Kasumi-1 (cell line): ENCODE data around the gene GABRB3.

ENCODE experiments used
- DNase-seq, 2 experiments: peaks; one replicate each; lab custom pipeline; 2025; lab: John Stamatoyannopoulos, UW

The GABRB3 gene

DNA sequence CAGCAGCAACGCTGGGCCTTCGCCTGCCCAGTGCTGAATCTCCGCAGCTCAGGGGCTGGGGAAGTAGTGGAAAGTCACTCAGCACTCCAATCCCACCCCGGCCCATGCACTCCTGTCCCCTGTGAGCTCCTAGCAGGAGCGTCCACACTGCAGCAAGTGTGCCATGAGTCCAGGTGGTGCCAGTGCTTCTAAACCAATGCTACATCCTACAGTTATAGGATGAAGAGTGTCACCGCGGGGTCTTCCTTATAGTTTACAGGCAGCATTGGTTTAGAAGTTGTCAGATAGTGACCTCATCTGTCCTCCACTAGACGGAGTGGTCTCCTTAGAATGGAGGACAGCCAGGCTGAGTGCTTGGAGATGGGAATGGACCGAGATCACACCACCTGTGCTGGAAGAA is 221.4 kb downstream of the GABRB3 start:
- DNase-seq: no peak

DNA sequence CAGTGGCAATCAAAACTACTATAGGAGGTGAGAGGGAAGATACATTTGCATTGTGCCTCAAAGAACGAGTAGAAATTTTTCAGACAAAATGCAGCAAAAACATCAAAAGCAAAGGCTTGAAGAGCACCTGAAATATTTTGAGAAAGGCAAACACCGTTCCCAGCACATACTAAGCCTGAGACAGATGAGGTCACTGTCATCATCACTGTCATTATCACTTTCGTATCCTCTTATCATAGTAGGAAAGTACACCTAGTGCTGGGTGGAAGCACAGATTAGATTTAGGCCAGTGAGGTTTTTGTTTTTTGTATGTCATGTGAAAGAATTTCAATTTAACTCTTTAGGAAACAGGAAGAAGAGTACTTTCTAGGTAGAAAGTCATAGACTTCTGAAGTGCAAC is 222.0 kb downstream of the GABRB3 start:
- DNase-seq: no peak

DNA sequence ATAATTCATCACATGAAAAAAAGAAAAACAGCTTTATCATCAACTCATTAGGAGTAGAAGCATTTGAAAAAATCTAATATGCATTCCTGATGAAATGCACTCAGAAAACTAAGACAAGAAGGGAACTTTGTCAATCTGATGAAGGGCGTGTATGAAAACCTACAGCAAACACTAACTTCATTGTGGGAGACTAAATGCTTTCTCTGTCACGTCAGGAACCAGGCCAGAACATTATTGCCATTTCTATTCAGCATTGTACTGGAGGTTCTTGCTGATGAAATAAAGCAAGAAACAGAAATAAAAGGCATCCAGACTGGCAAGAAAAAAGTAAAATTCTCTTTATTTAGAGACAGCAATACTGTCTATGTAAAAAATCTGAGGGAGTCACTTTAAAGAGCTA is 235.2 kb downstream of the GABRB3 start:
- no peak for DNase-seq

DNA sequence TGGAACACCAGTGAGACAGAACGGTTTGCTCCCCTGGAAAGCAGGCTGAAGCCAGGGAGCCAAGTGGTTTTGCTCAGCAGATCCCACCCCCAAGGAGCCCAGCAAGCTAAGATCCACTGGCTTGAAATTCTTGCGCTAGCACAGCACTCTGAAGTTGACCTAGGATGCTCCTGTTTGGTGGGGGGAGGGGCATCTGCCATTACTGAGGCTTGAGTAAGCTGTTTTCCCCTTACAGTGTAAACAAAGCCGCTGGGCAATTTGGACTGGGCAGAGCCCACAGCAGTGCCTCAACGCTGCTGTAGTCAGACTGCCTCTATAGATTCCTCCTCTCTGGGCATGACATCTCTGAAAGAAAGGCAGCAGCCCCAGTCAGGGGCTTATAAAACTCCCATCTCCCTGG is 241.4 kb downstream of the GABRB3 start:
- no peak for DNase-seq

DNA sequence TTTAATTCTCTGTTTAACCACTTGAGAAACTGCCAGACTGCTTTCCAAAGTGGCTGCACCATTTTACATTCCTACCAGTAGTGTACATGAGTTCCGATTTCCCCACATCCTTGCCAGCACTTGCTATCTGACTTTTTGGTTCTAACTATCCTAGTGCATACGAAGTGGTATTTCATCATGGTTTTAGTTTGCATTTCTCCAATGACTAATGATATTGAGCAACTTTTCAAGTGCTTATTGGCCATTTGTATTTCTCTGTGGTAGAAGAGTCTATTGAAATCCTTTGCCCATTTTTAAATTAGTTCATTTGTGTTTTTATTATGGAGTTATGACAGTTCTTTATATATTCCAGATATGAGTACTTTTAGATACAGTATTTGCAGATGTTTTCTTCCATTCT is 247.8 kb downstream of the GABRB3 start:
- no peak for DNase-seq

DNA sequence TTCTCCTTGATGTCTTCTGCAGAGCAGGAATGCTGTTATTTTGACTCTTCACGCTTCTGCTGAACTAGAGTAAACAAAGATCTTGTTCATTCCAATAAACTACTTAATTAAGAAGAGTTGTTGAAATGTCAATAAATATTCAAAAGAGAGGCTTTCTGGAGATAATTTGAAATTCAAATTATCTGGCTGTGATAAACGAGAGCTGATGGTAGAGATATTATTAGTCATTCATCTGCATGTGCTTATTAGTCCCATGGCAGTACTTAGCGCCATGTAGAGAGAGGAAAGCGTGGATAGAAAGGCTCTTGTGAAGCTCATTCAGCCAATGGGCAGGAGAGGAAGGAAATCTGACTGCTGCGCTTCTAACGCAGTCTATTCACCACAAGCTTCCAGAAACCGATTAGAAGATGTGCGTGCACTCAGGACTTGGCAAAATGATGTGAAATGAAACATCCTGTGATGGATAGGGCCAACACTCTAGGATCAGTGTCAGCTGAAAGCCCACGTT is 251.1 kb downstream of the GABRB3 start:
- no peak for DNase-seq

DNA sequence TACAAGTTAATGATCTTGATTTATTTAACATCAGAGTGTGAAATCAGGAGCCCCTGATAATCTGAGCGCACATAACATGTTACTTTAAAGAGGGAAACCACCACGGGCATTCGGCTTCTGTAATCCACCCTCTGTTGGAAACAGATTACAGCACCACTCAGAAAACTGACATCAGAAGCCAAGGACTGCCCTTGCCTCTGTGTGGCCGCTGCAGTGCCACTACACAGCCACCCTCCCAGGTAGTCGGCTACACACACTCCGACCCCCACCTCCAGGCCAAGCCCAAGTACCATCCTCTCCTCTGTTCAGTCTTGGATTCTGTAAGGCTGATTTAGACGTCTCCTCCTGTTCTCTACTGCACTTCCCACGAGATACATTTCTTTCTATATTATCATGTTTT is 251.7 kb downstream of the GABRB3 start:
- no peak for DNase-seq

DNA sequence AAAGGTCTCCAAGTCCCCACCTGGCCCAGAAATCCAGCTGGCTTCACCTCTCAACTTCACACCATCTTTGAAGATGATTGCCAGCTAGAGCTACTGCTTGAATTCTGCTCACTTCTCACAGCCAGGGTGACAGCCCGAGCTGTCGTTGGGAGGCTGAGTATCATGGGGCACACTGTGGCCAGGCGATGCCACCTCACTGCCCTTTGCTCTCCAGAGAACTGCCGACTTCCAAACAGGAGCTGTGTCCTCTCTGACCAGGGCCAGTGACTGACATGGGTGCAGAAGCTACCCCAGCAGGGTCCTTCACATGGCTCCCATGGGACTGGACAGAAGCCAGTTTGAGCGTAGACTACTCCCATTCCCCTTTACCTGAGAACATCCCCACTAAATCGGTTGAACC is 254.0 kb downstream of the GABRB3 start:
- no peak for DNase-seq

DNA sequence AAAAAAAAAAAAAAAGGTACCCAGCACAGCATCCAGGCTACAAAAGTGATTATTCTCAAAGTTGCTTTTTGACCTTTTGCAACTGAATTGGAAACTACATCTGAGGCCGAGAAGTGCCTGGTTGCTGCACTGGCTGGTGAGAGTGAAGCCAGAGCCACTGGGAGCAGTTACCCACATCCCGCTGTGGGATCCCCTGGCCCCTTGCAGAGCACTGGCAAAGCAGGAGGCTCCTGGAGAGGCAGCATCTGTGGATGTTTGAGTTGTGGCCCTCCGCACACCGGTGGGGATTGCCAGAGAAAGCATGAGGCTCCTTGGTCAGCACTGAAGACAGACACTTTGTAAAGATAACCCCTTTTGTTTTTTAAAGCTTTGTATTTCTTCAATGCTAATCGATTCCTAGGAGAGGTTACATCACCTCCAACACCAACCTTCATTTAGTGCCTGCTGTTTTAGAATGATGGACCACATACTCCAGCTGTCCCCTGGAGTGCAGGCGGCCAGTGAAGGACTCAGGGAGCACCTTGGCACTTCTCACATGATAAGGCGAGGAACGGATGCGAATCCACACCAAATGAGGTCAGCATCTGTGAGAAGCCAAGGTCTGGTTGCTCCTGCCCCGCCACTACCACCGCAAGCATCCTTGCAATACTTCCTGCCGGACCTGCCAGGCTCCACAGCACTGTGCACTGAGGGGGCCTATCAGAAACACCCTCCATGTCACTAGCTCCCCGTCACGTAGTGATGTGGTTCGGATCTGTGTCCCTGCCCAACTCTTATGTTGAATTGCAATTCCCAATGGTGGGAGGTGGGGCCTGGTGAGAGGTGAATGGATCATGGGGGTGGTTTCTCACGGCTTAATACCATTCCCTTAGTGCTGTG is 256.5 kb downstream of the GABRB3 start:
- no peak for DNase-seq

DNA sequence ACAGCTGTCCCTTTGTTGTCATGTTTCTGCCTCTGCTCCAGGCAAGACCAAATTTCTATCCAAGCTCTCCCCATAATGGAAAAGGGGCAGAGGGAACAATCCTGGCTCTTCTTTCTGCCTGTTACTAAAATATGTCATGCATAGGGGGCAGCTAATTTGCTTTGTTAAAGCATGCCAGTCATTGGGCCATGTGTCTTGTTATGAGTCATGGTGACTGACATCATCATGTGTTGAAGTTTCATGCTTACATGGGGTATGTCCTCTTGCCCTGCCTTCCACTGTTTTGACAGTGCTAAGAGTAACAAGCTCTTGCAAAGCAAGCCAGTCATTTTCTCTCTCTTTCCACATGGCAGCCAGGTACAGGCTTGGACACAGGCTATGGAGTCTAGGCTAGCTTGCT is 268.9 kb downstream of the GABRB3 start:
- DNase-seq: no peak
